Peyer's patch (tissue), 4 donors: ENCODE data around the gene RPL15. TPM values are rescaled to one million over a fixed set of nuclear protein-coding genes. Genes with fewer than 3 reads are reported as not detected.
A peak's percentile ranks its signal among the peaks of the same experiment; 100 is the strongest.

ENCODE experiments used
- DNase-seq, 3 donors: peaks; one replicate each; pipeline ENCODE4 v3.0.0-alpha.2; 2017 to 2019
- H3K27ac ChIP-seq, 4 donors: fragments of 200-600 bp; sonication (generic); one replicate each; pipeline ENCODE4 v1.5.1; 2016 to 2019
- H3K27me3 ChIP-seq, 2 donors: fragments of 200-600 bp; sonication (generic); one replicate each; pipeline ENCODE4 v1.5.1; 2019
- H3K36me3 ChIP-seq, 3 donors: fragments of 200-600 bp; sonication (generic); one replicate each; pipeline ENCODE4 v1.5.1; 2016 to 2019
- H3K4me1 ChIP-seq, 4 donors: fragments of 200-600 bp; sonication (generic); one replicate each; pipeline ENCODE4 v1.5.1; 2016 to 2019
- H3K4me3 ChIP-seq, 4 donors: fragments of 200-600 bp; sonication (generic); 1 replicate in 3 of 4; 2 replicates in 1 of 4; pipeline ENCODE4 v1.5.1; 2016 to 2019; ENCODE audit warnings: mild to moderate bottlenecking in 1 of 4
- H3K9me3 ChIP-seq, 4 donors: fragments of 200-600 bp; sonication (generic); one replicate each; pipeline ENCODE4 v1.5.1; 2016 to 2019; ENCODE audit warnings: mild to moderate bottlenecking in 1 of 4
- POLR2A ChIP-seq, 2 donors: fragments of 450-650 bp; IDR thresholded peaks; one replicate each; pipeline ENCODE4 v1.5.1; 2017; ENCODE audit warnings: antibody characterized with exemption in 2 of 2, mild to moderate bottlenecking in 2 of 2, moderate library complexity in 2 of 2
- total RNA-seq, 4 donors: library from RNA; depleted of rRNA; stranded (reverse); fragments of >200 nt; gene quantifications; one replicate each; pipeline ENCODE4 v1.1.0, GENCODE V29; 2016
- TF ChIP-seq, protein P1 (sequence below), 6 experiments: fragments of 450-650 bp in 4 of 6; fragments of 200-600 bp in 2 of 6; sonication (generic) in 1 of 6; IDR thresholded peaks; one replicate each; pipeline ENCODE4 v1.5.1; 2017 to 2019; ENCODE audit warnings: antibody characterized with exemption in 6 of 6, mild to moderate bottlenecking in 3 of 6, moderate library complexity in 1 of 6

RPL15 gene
- total RNA-seq, 4 donors from 2014 or later = 409 to 1,183 (median 647) TPM

DNA sequence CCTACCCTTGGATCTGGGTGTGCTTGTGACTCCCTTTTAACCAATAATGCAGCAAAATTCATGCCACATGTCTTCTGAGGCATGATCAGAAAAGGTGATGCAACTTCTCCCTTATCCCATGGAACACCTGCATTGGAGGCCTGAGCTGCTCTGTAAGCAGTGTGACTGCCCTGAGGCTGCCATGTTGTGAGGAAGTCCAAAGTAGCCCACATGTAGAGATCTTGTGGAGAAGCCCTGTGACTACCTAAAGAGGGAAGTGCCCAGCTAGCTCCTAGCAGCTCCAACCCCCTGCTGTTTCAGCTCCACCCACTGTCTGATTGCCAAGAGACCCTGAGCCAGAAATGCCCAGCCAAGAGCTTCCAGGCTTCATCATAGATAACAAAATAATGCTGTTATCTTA is 21.8 kb downstream of the RPL15 start:
- no peaks in the 10 kb centered on the region for H3K36me3 ChIP-seq
- DNase-seq = no peak
- H3K4me3 ChIP-seq = no peak overlapping the region
- H3K4me1 ChIP-seq = no peaks in the 10 kb centered on the region
- H3K27ac ChIP-seq = no peak overlapping the region
- H3K27me3 ChIP-seq = no peaks in the 10 kb centered on the region
- H3K9me3 ChIP-seq = no peaks in the 10 kb centered on the region
- no peak for TF ChIP-seq POLR2A (IDR thresholded peaks at IDR 0.05)
- TF ChIP-seq, protein P1, sequence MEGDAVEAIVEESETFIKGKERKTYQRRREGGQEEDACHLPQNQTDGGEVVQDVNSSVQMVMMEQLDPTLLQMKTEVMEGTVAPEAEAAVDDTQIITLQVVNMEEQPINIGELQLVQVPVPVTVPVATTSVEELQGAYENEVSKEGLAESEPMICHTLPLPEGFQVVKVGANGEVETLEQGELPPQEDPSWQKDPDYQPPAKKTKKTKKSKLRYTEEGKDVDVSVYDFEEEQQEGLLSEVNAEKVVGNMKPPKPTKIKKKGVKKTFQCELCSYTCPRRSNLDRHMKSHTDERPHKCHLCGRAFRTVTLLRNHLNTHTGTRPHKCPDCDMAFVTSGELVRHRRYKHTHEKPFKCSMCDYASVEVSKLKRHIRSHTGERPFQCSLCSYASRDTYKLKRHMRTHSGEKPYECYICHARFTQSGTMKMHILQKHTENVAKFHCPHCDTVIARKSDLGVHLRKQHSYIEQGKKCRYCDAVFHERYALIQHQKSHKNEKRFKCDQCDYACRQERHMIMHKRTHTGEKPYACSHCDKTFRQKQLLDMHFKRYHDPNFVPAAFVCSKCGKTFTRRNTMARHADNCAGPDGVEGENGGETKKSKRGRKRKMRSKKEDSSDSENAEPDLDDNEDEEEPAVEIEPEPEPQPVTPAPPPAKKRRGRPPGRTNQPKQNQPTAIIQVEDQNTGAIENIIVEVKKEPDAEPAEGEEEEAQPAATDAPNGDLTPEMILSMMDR (IDR thresholded peaks at IDR 0.05) = no peak

DNA sequence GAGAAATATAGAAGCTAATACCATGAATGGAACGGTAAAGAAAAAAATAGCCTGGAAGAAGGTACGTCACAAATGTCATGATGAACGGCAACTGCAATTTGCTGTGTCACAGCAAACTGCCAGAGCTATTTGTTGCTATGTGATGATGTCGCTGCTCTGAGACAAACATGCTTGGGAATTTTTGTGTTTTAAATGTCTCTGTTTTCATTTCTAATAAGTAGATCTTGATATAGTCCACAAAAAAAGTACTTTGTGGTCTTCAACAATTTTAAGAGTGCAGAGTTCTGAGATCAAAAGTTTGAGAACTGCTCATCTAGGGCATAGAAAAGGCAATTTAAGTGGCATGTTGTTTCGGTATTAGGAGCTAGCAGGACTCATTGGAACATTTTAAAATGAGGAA is 23.8 kb downstream of the RPL15 start:
- no peaks in the 10 kb centered on the region for H3K36me3 ChIP-seq

DNA sequence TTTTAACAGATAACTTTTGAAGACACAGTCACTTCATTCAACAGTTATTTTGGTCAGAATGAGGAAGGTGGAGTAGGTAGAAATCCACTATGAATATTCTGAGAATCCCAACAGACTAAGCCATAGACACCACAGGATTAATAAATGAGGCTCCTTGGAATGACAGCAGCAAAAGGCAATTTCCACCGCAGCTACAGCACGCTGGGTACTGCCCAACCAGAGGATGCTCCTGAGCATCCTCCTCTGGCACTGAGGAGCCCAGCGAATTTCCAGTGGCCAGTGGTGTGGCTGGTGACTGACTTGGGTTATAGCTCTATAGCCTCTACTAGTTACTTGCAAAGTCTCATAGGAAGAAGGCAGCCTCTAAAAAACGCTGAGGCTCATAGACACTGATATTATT is 24.5 kb downstream of the RPL15 start:
- Histone ChIP-seq H3K36me3 (no peaks in the 10 kb centered on the region), H3K27me3 (no peaks in the 10 kb centered on the region), H3K9me3 (no peaks in the 10 kb centered on the region), H3K4me3 (no peak overlapping the region), H3K4me1 (peaks cover 0 to 8% (median under 1%) of the 10 kb centered on the region in 4 donors), H3K27ac (no peak overlapping the region)
- DNase-seq = no peak
- no peak for TF ChIP-seq POLR2A (IDR thresholded peaks at IDR 0.05)
- TF ChIP-seq, protein P1 (IDR thresholded peaks at IDR 0.05) = no peak

More for the DNA sequence above, 23.8 kb downstream of the RPL15 start:
- DNase-seq = no peak
- no peak overlapping the region for H3K4me3 ChIP-seq
- H3K27ac ChIP-seq = no peak overlapping the region
- H3K27me3 ChIP-seq = no peaks in the 10 kb centered on the region
- peaks cover 0 to 8% (median 0%) of the 10 kb centered on the region in 4 donors for H3K4me1 ChIP-seq
- H3K9me3 ChIP-seq = no peaks in the 10 kb centered on the region
- no peak for TF ChIP-seq POLR2A (IDR thresholded peaks at IDR 0.05)

DNA sequence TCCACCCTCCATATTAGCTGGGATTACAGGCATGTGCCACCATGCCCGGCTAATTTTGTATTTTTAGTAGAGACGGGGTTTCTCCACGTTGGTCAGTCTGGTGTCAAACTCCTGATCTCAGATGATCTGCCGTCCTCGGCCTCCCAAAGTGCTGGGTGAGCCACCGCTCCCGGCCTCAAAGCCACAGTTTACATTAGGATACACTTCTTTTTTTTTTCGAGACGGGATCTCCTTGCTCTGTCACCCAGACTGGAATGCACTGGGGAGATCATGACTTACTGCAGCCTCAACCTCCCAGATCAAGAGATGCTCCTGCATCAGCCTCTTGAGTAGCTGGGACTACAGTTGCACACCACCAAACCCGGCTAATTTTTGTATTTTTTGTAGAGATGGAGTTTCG is 25.6 kb downstream of the RPL15 start:
- no peak for DNase-seq
- TF ChIP-seq, protein P1 (IDR thresholded peaks at IDR 0.05) = no peak
- no peak for TF ChIP-seq POLR2A (IDR thresholded peaks at IDR 0.05)

DNA sequence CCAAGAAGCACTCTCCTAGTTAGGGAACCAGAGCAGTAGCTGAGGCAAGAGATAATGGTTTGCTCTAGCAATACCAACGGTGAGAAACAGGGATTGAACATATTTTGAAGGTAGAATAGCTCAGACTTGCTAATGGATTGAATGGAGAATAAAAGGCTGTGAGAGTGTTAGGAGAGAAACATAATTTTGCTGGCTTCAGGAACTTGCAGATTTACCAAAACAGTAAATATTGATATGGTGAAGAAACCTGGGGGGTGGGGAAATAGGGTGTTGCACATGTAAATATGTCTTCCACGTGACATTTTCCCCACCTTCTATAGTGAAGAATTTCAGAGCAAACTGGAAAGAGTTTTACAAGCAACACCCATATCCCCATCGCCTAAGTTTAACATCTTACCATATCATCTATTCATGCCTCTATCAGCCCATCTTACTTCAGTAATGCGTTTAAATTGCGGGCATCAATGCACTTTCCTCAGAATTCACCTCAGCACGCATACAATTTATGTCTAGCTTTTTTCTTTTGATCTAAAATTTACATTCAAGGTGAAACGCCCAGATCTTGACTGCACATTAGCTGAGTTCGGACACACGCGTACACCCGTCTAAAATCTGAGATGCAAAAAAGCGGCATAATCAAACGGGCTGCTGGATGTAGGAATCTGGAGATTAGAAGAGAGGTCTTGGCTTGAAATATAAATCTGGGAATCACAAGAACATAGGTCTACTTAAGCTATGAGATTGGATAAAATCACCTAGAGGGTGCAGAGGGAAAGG is 27.3 kb downstream of the RPL15 start:
- Histone ChIP-seq H3K27me3 (no peaks in the 10 kb centered on the region), H3K9me3 (no peaks in the 10 kb centered on the region), H3K4me3 (peak overlapping the region; percentile 81 to 98 (median 91)), H3K27ac (peak overlapping the region; percentile 98 to 100 (median 100)), H3K4me1 (peaks cover 0 to 33% (median 4%) of the 10 kb centered on the region in 4 donors), H3K36me3 (no peaks in the 10 kb centered on the region)
- TF ChIP-seq, protein P1 (IDR thresholded peaks at IDR 0.05) = no peak
- TF ChIP-seq POLR2A (IDR thresholded peaks at IDR 0.05) = no peak
- DNase-seq = no peak

More for the DNA sequence above, 25.6 kb downstream of the RPL15 start:
- no peaks in the 10 kb centered on the region for H3K9me3 ChIP-seq
- H3K4me3 ChIP-seq = no peak overlapping the region
- no peaks in the 10 kb centered on the region for H3K27me3 ChIP-seq
- no peak overlapping the region for H3K27ac ChIP-seq
- H3K4me1 ChIP-seq = peaks cover 0 to 18% (median 4%) of the 10 kb centered on the region in 4 donors
- no peaks in the 10 kb centered on the region for H3K36me3 ChIP-seq

DNA sequence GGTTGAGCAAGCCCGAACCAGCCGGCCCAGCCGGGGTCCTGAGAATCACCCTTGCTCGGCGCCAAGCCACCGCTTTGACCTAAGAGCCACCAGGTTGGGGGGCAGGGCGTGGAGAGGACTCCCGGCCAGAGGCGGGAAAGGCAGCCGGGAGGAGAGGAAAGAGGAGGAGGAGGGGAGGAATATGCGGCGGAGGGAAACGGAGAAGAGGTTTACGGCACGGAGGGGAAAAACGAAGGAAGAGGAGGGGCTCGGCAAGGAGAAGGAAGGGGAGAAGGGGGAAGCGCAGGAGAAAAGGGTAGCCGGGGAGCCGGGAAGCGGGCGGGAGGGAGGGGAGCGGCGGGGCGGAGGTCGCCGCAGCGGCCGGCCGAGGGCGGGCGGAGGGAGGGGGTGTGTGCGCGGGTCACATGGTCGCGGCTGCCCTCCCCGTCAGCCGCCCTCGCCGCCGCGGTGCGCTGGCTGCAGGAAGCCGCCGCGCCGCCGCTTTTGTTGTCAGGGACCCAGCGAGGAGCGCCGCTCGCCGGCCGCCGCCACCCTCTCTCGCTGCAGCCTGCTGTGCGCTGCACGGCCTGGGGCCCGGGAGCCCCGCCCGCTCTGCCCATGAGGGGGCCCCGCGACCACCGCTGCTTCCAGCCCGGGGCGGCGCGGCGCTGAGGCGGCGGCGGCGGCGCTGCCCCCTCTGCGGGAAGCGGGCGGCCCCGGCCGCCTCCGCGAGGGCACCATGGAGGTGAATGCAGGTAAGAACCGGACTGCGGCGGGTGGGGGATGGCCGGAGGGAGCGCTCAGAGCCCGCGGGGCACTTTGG is 28.1 kb downstream of the RPL15 start, which contains the start of gene NR1D2:
Gene NR1D2, plus strand, starts transcription at position 426 of the 802 bp plus-strand sequence. Its CDS starts 293 bp downstream, at position 719.
- Histone ChIP-seq H3K4me3 (peak within 1 kb of the TSS; percentile 81 to 98 (median 91)), H3K36me3 (no peaks in the 10 kb centered on the region), H3K9me3 (no peaks in the 10 kb centered on the region), H3K4me1 (peaks cover 0 to 42% (median 4%) of the 10 kb centered on the region in 4 donors), H3K27ac (peak within 1 kb of the TSS; percentile 98 to 100 (median 100)), H3K27me3 (no peaks in the 10 kb centered on the region)
- DNase-seq = peak; percentile 86 to 94 (median 92)
- TF ChIP-seq, protein P1 (IDR thresholded peaks at IDR 0.05) = no peak
- peak; percentile 67 to 91 for TF ChIP-seq POLR2A (IDR thresholded peaks at IDR 0.05)
